Dermis microvascular lymphatic vessel endothelial cell (primary cell): Measurements from ENCODE around the gene PAQR7. TPM values are rescaled to one million over a fixed set of nuclear protein-coding genes. Genes with fewer than 3 reads are reported as not detected.
A peak's percentile ranks its signal among the peaks of the same experiment; 100 is the strongest.

Experiments
- DNase-seq, 2 donors: peaks; one replicate each; pipeline versions ENCODE4 v3.0.0 to v3.0.0-alpha.2; 2010; ENCODE audit warnings: low read depth in 2 of 2
- total RNA-seq: library from RNA; depleted of rRNA; stranded (reverse); fragments of >200 nt; gene quantifications from 2 replicates; pipeline ENCODE4 v1.2.1, GENCODE V29; 2014

Gene PAQR7
- total RNA-seq, 1 donor from 2014 or later: 8.5 TPM

GRCh38 chr1:25874635-25875153 is 814 bp downstream of the PAQR7 start:
- no peak for DNase-seq

DNA sequence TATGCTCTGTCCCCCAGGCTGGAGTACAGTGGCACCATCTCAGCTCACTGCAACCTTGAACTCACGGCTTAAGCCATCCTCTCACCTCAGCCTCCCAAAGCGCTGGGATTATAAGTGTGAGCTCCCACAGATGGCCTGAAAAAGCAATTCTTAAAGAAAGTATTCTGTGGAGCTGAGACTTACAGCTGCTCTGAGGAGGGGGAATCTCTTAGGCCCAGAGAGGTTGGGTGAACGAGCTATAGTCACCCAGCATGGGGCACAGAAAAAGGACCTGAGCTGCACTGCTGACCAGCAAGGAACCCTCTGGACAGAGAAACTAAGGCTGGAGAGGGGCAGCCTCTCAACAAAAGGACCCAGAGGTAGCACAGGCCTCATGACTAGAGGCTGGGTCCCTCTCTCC is 1.3 kb downstream of the PAQR7 start:
- DNase-seq: no peak

GRCh38 chr1:25873120-25873519 is 2.4 kb downstream of the PAQR7 start:
- DNase-seq: no peak

GRCh38 chr1:25872713-25873112 is 2.8 kb downstream of the PAQR7 start:
- DNase-seq: no peak

- no peak for DNase-seq
Observed at GRCh38 chr1:25871704-25872494, 3.6 kb downstream of the PAQR7 start.

- no peak for DNase-seq
Observed at GRCh38 chr1:25871086-25871703, 4.3 kb downstream of the PAQR7 start.

DNA sequence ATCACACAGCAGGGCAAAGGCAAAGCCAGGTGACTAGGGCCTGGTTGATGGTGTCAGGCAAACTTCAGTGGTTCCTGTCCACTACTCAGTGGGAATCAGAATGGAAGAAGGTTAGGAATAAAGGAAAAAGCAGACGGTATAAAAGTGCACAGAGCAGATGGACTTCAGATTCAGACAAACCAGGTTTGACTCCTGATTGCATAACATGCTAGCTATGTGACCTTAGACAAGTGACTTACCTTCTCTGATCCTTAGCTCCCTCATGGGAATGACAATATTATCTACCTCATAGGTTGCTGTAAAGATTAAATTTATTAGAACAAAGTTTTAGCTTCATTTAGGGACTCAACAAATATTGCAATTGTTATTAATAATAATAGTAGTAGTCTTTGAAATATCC is 4.9 kb downstream of the PAQR7 start:
- DNase-seq: no peak

DNA sequence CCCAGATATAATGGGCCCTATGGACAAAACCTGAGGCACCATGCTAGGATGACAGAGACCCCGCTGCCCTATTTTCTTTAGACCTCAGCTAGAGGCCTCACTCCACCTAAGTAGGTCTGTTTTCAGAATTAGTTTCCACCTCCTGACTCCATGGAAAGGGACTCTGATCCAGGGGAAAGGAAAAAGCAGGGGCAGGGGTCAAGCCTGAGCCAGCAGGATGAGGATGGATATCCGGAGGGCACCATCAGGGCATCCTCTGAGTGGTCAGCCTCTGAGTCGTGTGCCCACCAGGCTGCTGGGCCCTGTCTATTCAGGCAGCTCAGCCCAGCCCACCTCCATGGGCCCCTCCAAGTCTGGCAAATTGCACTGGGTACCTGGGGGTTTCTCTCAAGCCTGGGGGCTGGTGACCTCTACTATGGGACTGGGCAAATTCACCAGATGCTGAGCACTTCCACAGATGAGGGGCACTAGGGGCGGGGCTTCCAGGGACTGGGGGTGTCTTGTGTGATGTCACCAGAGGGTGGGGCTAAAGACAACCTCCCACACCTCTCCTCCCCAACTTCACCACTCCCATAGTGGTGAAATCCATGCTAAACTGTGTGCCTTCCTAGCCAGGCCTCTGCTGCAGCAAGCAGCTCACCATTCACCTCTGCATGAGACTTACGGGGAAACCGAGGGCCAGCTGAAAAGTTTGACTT is 5.5 kb downstream of the PAQR7 start:
- DNase-seq: no peak

GRCh38 chr1:25867210-25867991 is 8.1 kb downstream of the PAQR7 start:
- DNase-seq: no peak

- no peak for DNase-seq
Observed at GRCh38 chr1:25866288-25866687, 9.2 kb downstream of the PAQR7 start.

DNA sequence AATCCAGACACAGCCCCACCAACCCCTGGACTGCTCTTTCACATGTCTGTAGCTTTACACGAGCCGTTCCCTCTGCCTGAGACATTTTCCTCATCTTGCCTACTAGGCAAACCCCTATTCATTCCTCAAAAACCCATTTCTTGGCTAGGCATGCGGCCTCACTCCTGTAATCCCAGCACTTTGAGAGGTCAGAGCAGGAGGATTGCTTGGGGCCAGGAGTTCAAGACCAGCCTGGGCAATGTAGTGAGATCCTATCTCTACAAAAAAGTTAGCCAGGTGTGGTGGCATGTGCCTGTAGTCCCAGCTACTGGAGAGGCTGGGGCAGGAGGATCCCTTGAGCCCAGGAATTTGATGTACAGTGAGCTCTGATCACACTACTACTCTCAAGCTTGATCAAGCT is 11.1 kb downstream of the PAQR7 start:
- no peak for DNase-seq

DNA sequence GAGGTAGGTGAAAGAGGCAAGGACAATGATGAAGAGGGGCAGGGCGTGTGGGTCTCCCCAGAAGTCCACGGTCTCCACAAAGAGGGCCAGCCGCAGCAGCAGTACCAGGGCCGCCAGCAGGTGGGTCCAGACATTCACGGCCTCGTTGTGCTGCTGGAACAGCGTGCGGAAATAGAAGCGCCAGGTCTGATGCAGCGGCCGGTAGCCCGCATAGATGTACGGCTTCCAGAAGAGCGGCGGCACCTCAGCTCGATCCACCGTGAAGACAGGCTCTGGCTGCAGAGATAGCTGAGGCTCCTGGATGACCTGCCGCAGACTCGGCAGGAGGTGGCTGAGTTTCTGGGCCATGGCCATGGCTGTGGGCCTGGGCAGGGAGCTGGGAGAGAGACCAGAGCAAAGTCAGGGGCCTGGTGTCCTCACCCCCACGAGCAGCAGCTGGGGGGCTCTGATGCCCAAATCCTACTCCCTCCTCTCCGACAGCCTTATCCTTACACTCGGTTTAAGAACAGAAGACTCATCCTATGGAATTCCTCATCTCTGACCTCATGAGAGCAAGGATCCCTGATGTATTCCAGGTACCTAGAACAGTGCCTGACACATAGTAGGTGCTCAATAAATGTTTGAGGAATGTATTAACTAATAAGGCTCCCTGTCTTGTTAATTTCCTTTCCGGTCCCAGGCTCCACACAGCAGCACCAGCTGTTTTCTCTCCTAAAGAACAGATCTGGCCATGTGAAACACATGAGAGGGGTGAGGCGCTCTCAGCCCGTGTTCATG is 11.8 kb downstream of the PAQR7 start:
- no peak for DNase-seq

DNA sequence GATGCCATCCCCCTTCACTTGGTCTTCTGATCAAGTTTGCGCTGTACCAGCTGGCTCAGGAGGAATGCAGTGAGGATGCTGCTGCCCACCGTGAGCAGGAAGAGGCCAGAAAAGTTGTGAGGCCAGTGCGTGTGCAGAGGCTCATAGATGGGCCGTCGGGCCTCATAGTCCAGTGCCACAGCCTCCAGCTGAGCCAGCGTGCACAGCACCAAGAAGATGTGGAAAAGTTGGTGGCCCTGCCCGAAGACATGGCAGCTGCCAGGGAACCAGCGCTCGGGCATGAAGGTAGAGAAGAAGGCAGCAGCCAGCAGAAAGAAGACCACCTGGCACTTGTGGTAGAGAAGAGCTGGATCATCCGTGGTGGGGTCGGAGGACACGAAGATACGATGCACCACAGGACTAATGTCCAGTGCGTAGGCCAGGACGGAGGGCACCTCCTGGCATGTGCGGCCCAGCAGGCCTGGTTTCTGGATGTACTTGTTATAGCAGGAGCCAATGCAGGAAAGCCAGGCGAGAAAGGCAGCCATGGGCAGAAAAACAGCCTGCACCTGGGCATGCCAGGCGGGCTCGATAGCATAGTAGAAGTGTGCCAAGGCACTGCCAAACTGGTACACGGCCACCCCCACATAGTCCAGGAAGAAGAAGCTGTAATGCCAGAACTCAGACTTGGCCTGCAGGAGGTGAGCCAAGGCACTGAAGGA is 12.6 kb downstream of the PAQR7 start:
- DNase-seq: no peak

GRCh38 chr1:25861316-25862286 is 13.9 kb downstream of the PAQR7 start:
- peak; percentile 52 to 77 for DNase-seq

- DNase-seq: peak; percentile 43 to 86
Observed at GRCh38 chr1:25858906-25859789, 16.4 kb downstream of the PAQR7 start, which contains the start of gene AUNIP. AUNIP (minus strand) TSS chr1:25859457; CDS start chr1:25859357, 100 bp downstream.

- no peak for DNase-seq
Observed at GRCh38 chr1:25858494-25858893, 17.0 kb downstream of the PAQR7 start.

DNA sequence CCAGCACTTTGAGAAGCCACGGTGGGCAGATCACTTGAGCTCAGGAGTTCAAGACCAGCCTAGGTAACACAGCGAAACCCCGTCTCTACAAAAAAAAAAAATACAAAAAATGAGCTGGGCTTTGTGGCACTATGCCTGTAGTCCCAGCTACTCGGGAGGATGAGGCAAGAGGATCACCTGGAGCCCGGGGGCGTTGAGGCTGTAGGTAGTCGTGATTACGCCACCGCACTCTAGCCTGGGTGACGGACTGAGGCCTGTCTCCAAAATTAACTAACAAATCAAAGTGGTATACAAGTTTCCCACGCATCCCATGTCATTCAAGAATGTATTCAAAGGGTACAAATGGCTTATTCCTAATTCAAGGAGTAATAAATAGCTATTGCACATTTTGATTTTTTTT is 18.7 kb downstream of the PAQR7 start:
- DNase-seq: no peak

DNA sequence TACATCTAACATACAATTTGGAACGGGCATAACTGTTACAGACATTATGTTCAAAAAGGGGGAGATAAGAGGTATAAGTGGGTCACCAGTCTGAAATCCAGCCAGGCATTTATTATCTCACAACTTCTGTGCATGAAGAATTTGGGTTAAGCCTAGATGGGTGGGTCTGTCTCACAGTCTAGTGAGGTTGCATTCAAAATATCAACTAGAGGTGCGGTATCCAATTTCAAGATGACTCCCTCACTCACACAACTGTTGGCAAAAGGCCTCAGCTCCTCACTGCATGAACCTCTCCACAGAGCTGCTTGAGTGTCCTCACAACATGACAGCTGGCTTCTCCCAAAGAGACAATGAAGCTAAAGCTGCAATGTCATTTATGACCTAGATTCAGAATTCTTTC is 21.0 kb downstream of the PAQR7 start:
- DNase-seq: no peak
